Measurements from ENCODE around the gene PDE4D.

PDE4D gene

GRCh38 chr5:59027145-59027907, 866.2 kb downstream of the PDE4D start:
- no peak for ATAC-seq
- TF ChIP-seq SNAI2 (CRISPR knock-in tag; IDR thresholded peaks at IDR 0.05) (no peak), ZFP3 (CRISPR knock-in tag; IDR thresholded peaks at IDR 0.05) (no peak), ARNTL (CRISPR knock-in tag; IDR thresholded peaks at IDR 0.05; ENCODE audit: borderline replicate concordance, low read depth) (no peak), TOX (CRISPR knock-in tag; IDR thresholded peaks at IDR 0.05; ENCODE audit: borderline replicate concordance) (no peak), CREB5 (CRISPR knock-in tag; IDR thresholded peaks at IDR 0.05; ENCODE audit: low read depth) (no peak), PPARA (CRISPR knock-in tag; IDR thresholded peaks at IDR 0.05; ENCODE audit: borderline replicate concordance) (no peak), PATZ1 (CRISPR knock-in tag; IDR thresholded peaks at IDR 0.05; ENCODE audit: borderline replicate concordance) (no peak), ISL1 (CRISPR knock-in tag; IDR thresholded peaks at IDR 0.05) (no peak), ZNF8 (CRISPR knock-in tag; IDR thresholded peaks at IDR 0.05) (no peak), POU6F1 (CRISPR knock-in tag; IDR thresholded peaks at IDR 0.05; ENCODE audit: borderline replicate concordance, low read depth) (no peak), TCF4 (CRISPR knock-in tag; IDR thresholded peaks at IDR 0.05; ENCODE audit: borderline replicate concordance) (no peak)

- TF ChIP-seq ISL1 (CRISPR knock-in tag; IDR thresholded peaks at IDR 0.05) (no peak), ZC3H10 (CRISPR knock-in tag; IDR thresholded peaks at IDR 0.05) (no peak), TSHZ2 (CRISPR knock-in tag; IDR thresholded peaks at IDR 0.05) (no peak), TCF4 (CRISPR knock-in tag; IDR thresholded peaks at IDR 0.05; ENCODE audit: borderline replicate concordance) (no peak), ZNF565 (CRISPR knock-in tag; conservative IDR thresholded peaks at IDR 0.05; ENCODE audit: low read depth) (no peak), RARB (CRISPR knock-in tag; IDR thresholded peaks at IDR 0.05) (no peak), ZFP3 (CRISPR knock-in tag; IDR thresholded peaks at IDR 0.05) (no peak), GLIS3 (CRISPR knock-in tag; IDR thresholded peaks at IDR 0.05) (no peak), PATZ1 (CRISPR knock-in tag; IDR thresholded peaks at IDR 0.05; ENCODE audit: borderline replicate concordance) (no peak), ZNF70 (CRISPR knock-in tag; IDR thresholded peaks at IDR 0.05) (no peak), PPARA (CRISPR knock-in tag; IDR thresholded peaks at IDR 0.05; ENCODE audit: borderline replicate concordance) (no peak), ZFP30 (CRISPR knock-in tag; IDR thresholded peaks at IDR 0.05) (no peak), ARNTL (CRISPR knock-in tag; IDR thresholded peaks at IDR 0.05; ENCODE audit: borderline replicate concordance, low read depth) (no peak), CREB5 (CRISPR knock-in tag; IDR thresholded peaks at IDR 0.05; ENCODE audit: low read depth) (no peak), CSDC2 (CRISPR knock-in tag; IDR thresholded peaks at IDR 0.05) (no peak), SNAI2 (CRISPR knock-in tag; IDR thresholded peaks at IDR 0.05) (no peak), CSRNP3 (CRISPR knock-in tag; IDR thresholded peaks at IDR 0.05) (no peak), TOX (CRISPR knock-in tag; IDR thresholded peaks at IDR 0.05; ENCODE audit: borderline replicate concordance) (no peak), BACH2 (CRISPR knock-in tag; IDR thresholded peaks at IDR 0.05; ENCODE audit: borderline replicate concordance) (no peak)
- no peak; the same call in 2 of the 3 replicates for ATAC-seq
Observed at GRCh38 chr5:59025734-59026133, 867.8 kb downstream of the PDE4D start.

All from SK-N-SH treated with all-trans-retinoic acid at 6 μM for 48 hours (cell line).